HL-60/S4 treated with phorbol 12-myristate 13-acetate at 8.2 ng/mL for 4 days and 3 days (cell line): ENCODE results near the gene SEC31B.

Experiments used
- in situ Hi-C: fragments of 300-500 bp; cut with MboI; formaldehyde crosslinking; loops from 2 replicates; pipeline ENCODE4 v1.15.0; 2022; ENCODE audit warnings: low sequenced_read_pairs

The SEC31B gene

GRCh38 chr10:100519311-100520051 is at the start of gene SEC31B:
TSS of gene SEC31B (minus strand) at chr10:100519861. CDS start at chr10:100516952, 2,909 bp downstream.
- in situ Hi-C loops = no loop called here

- in situ Hi-C loops = loop anchor here (10.0 kb wide), 1 partner anchor 176 kb away; the partner anchor contains the start of gene PAX2
Measured at GRCh38 chr10:100568912-100569311, 49.3 kb upstream of the SEC31B start.

GRCh38 chr10:100567826-100568225 is 48.2 kb upstream of the SEC31B start:
- in situ Hi-C loops = loop anchor here (10.0 kb wide), 1 partner anchor 177 kb away; the partner anchor contains the start of gene PAX2

GRCh38 chr10:100567249-100567648 is 47.6 kb upstream of the SEC31B start:
- in situ Hi-C loops = loop anchor here (10.0 kb wide), 1 partner anchor 178 kb away; the partner anchor contains the start of gene PAX2

- in situ Hi-C loops = loop anchor here (10.0 kb wide), 1 partner anchor 178 kb away; the partner anchor contains the start of gene PAX2
Measured at GRCh38 chr10:100566561-100566960, 46.9 kb upstream of the SEC31B start.

- in situ Hi-C loops = loop anchor here (10.0 kb wide), 1 partner anchor 179 kb away; the partner anchor contains the start of gene PAX2
Measured at GRCh38 chr10:100565206-100565985, 45.7 kb upstream of the SEC31B start.

- in situ Hi-C loops = loop anchor here (10.0 kb wide), 1 partner anchor 183 kb away; the partner anchor contains the start of gene PAX2
Measured at GRCh38 chr10:100562008-100562672, 42.5 kb upstream of the SEC31B start.

- in situ Hi-C loops = loop anchor here (10.0 kb wide), 1 partner anchor 184 kb away; the partner anchor contains the start of gene PAX2
Measured at GRCh38 chr10:100561005-100561404, 41.3 kb upstream of the SEC31B start.

GRCh38 chr10:100560248-100560647 is 40.6 kb upstream of the SEC31B start:
- in situ Hi-C loops = loop anchor here (10.0 kb wide), 1 partner anchor 185 kb away; the partner anchor contains the start of gene PAX2

GRCh38 chr10:100554902-100555301 is 35.2 kb upstream of the SEC31B start:
- in situ Hi-C loops = loop anchor here (10.0 kb wide), 1 partner anchor 320 kb away; no protein-coding TSS in a partner anchor

- in situ Hi-C loops = loop anchor here (10.0 kb wide), 1 partner anchor 321 kb away; no protein-coding TSS in a partner anchor
Measured at GRCh38 chr10:100553929-100554328, 34.3 kb upstream of the SEC31B start.

GRCh38 chr10:100551738-100552137 is 32.1 kb upstream of the SEC31B start:
- in situ Hi-C loops = loop anchor here (10.0 kb wide), 1 partner anchor 323 kb away; no protein-coding TSS in a partner anchor

- in situ Hi-C loops = loop anchor here (10.0 kb wide), 1 partner anchor 324 kb away; no protein-coding TSS in a partner anchor
Measured at GRCh38 chr10:100551196-100551595, 31.5 kb upstream of the SEC31B start.

- in situ Hi-C loops = no loop called here
Measured at GRCh38 chr10:100544950-100545349, 25.3 kb upstream of the SEC31B start.

GRCh38 chr10:100537475-100537874 is 17.8 kb upstream of the SEC31B start:
- in situ Hi-C loops = no loop called here

- in situ Hi-C loops = no loop called here
Measured at GRCh38 chr10:100535715-100536353, 16.2 kb upstream of the SEC31B start, which contains the start of gene HIF1AN. TSS of gene HIF1AN (plus strand) at chr10:100535943. CDS start at chr10:100535959, 16 bp downstream.

- in situ Hi-C loops = no loop called here
Measured at GRCh38 chr10:100535338-100535714, 15.7 kb upstream of the SEC31B start.

- in situ Hi-C loops = no loop called here
Measured at GRCh38 chr10:100534726-100535125, 15.1 kb upstream of the SEC31B start.

GRCh38 chr10:100531761-100532160 is 12.1 kb upstream of the SEC31B start:
- in situ Hi-C loops = no loop called here
